CD8-positive, alpha-beta memory T cell (primary cell): ENCODE results near the gene CMSS1. TPM values are rescaled to one million over a fixed set of nuclear protein-coding genes. Genes with fewer than 3 reads are reported as not detected.

Experiments
- CTCF ChIA-PET: fragments of 350-600 bp; sonication (Branson Sonifier 250); formaldehyde crosslinking; loops from one replicate; lab custom pipeline; 2021; ENCODE audit warnings: antibody characterized with exemption; lab: Charles Lee
- POLR2A ChIA-PET: fragments of 350-600 bp; sonication (Branson Sonifier 250); formaldehyde crosslinking; loops from one replicate; lab custom pipeline; 2021; ENCODE audit warnings: antibody characterized with exemption; lab: Charles Lee
- DNase-seq, 5 donors: peaks; one replicate each; pipeline versions ENCODE4 v3.0.0 to v3.0.0-alpha.2; 2020 to 2022; ENCODE audit warnings: mixed read lengths in 1 of 5
- H3K27ac ChIP-seq: one replicate; pipeline ENCODE4 v1.7.0; 2013; ENCODE audit warnings: low read depth, mild to moderate bottlenecking, low read length, moderate library complexity
- H3K27me3 ChIP-seq: 2 replicates; pipeline ENCODE4 v1.7.0; 2013; ENCODE audit warnings: low read length, mild to moderate bottlenecking; ENCODE audit not compliant: insufficient read depth, poor library complexity, severe bottlenecking
- H3K36me3 ChIP-seq: 2 replicates; pipeline ENCODE4 v1.7.0; 2013; ENCODE audit warnings: mild to moderate bottlenecking, low read length, moderate library complexity; ENCODE audit not compliant: insufficient read depth
- H3K4me1 ChIP-seq: 2 replicates; pipeline ENCODE4 v1.7.0; 2013; ENCODE audit warnings: mild to moderate bottlenecking, low read length, moderate library complexity; ENCODE audit not compliant: insufficient read depth
- H3K4me3 ChIP-seq: 2 replicates; pipeline ENCODE4 v1.7.0; 2013; ENCODE audit warnings: mild to moderate bottlenecking, low read length
- H3K9me3 ChIP-seq: 2 replicates; pipeline ENCODE4 v1.7.0; 2013; ENCODE audit warnings: mild to moderate bottlenecking, low read length
- H3K27ac Mint-ChIP-seq, 8 donors: one replicate each; pipeline ENCODE4 v1.8.0; 2020 to 2021; ENCODE audit warnings: mixed read lengths in 8 of 8, mild to moderate bottlenecking in 6 of 8, inconsistent platforms in 3 of 8, moderate library complexity in 3 of 8
- H3K27me3 Mint-ChIP-seq, 2 donors: one replicate each; pipeline ENCODE4 v1.8.0; 2020 to 2021; ENCODE audit warnings: mixed read lengths in 2 of 2, mild to moderate bottlenecking in 1 of 2, moderate library complexity in 1 of 2
- H3K36me3 Mint-ChIP-seq, 3 donors: one replicate each; pipeline ENCODE4 v1.8.0; 2020 to 2021; ENCODE audit warnings: mixed read lengths in 3 of 3, inconsistent platforms in 1 of 3, mild to moderate bottlenecking in 1 of 3
- H3K4me1 Mint-ChIP-seq, 3 donors: one replicate each; pipeline ENCODE4 v1.8.0; 2020 to 2021; ENCODE audit warnings: mixed read lengths in 3 of 3, inconsistent platforms in 1 of 3, mild to moderate bottlenecking in 1 of 3
- H3K4me3 Mint-ChIP-seq, 7 donors: one replicate each; pipeline ENCODE4 v1.8.0; 2020 to 2021; ENCODE audit warnings: mixed read lengths in 7 of 7, mild to moderate bottlenecking in 6 of 7, moderate library complexity in 4 of 7, inconsistent platforms in 2 of 7
- H3K9me3 Mint-ChIP-seq, 5 donors: one replicate each; pipeline ENCODE4 v1.8.0; 2020 to 2022; ENCODE audit warnings: mixed read lengths in 5 of 5, mild to moderate bottlenecking in 3 of 5, moderate library complexity in 2 of 5, inconsistent platforms in 1 of 5
- polyA plus RNA-seq: library from polyadenylated mRNA; unstranded; fragments of 300-500 nt; fragmentation: Illumina TruSeq; gene quantifications from one replicate; pipeline ENCODE4 v1.2.3, GENCODE V29; 2021
- total RNA-seq, 2 experiments: library from RNA; stranded (reverse); gene quantifications; one replicate each; pipeline ENCODE4 v1.2.3, GENCODE V29; 2021

CMSS1 gene
- total and polyA plus RNA-seq, 3 experiments from 2014 or later, result 16.8 to 143 (median 140) TPM

- no peaks in the 10 kb centered on the region for H3K27me3 ChIP-seq
- H3K4me1 ChIP-seq, result peaks cover 5% of the 10 kb centered on the region
- H3K9me3 Mint-ChIP-seq, result no peaks in the 10 kb centered on the region
- H3K27ac Mint-ChIP-seq, result no peak overlapping the region
- no peaks in the 10 kb centered on the region for H3K9me3 ChIP-seq
- H3K36me3 Mint-ChIP-seq, result peaks cover 0 to 3% (median 2%) of the 10 kb centered on the region in 3 donors
- no peaks in the 10 kb centered on the region for H3K27me3 Mint-ChIP-seq
- ChIA-PET CTCF (interaction anchor here (0.9 kb wide), 1 partner anchor 12 kb away, joined by 3 read pairs; no protein-coding TSS in a partner anchor), POLR2A (no interaction called here)
- H3K4me3 ChIP-seq, result no peak overlapping the region
- no peak overlapping the region for H3K4me3 Mint-ChIP-seq
- no peak overlapping the region for H3K27ac ChIP-seq
- no peaks in the 10 kb centered on the region for H3K36me3 ChIP-seq
- H3K4me1 Mint-ChIP-seq, result peaks cover 10 to 16% (median 14%) of the 10 kb centered on the region in 3 donors
- DNase-seq, result no peak
These were observed 240.3 kb downstream of the CMSS1 start for GRCh38 chr3:100057716-100058575.

- Histone ChIP-seq H3K4me3 (no peak overlapping the region), H3K9me3 (no peaks in the 10 kb centered on the region), H3K4me1 (peaks cover 5% of the 10 kb centered on the region), H3K27me3 (no peaks in the 10 kb centered on the region), H3K27ac (no peak overlapping the region), H3K36me3 (no peaks in the 10 kb centered on the region)
- H3K9me3 Mint-ChIP-seq, result no peaks in the 10 kb centered on the region
- no peak for DNase-seq
- H3K36me3 Mint-ChIP-seq, result peaks cover 0 to 3% (median 2%) of the 10 kb centered on the region in 3 donors
- H3K4me1 Mint-ChIP-seq, result peaks cover 10 to 16% (median 14%) of the 10 kb centered on the region in 3 donors
- no peak overlapping the region for H3K4me3 Mint-ChIP-seq
- peak overlapping the region in 1 of 8 donors; percentile 74 for H3K27ac Mint-ChIP-seq
- CTCF ChIA-PET, result interaction anchor here (1.3 kb wide), 1 partner anchor 9 kb away, joined by 4 read pairs; no protein-coding TSS in a partner anchor
- POLR2A ChIA-PET, result no interaction called here
- H3K27me3 Mint-ChIP-seq, result no peaks in the 10 kb centered on the region
These were observed 241.8 kb downstream of the CMSS1 start for GRCh38 chr3:100059472-100059871.

GRCh38 chr3:100060685-100061484 is 243.2 kb downstream of the CMSS1 start:
- no peak overlapping the region for H3K4me3 Mint-ChIP-seq
- CTCF ChIA-PET, result no interaction called here

GRCh38 chr3:100062665-100063064 is 245.0 kb downstream of the CMSS1 start:
- ChIA-PET POLR2A (no interaction called here), CTCF (no interaction called here)
- no peak for DNase-seq
- Mint-ChIP-seq H3K27ac (no peak overlapping the region), H3K36me3 (peaks cover 0 to 3% (median 0%) of the 10 kb centered on the region in 3 donors), H3K4me3 (no peak overlapping the region), H3K9me3 (no peaks in the 10 kb centered on the region), H3K27me3 (no peaks in the 10 kb centered on the region), H3K4me1 (peaks cover 10 to 16% (median 14%) of the 10 kb centered on the region in 3 donors)
- Histone ChIP-seq H3K4me1 (peaks cover 5% of the 10 kb centered on the region), H3K27ac (no peak overlapping the region), H3K36me3 (no peaks in the 10 kb centered on the region), H3K27me3 (no peaks in the 10 kb centered on the region), H3K4me3 (no peak overlapping the region), H3K9me3 (no peaks in the 10 kb centered on the region)

More at GRCh38 chr3:100060685-100061484, 243.2 kb downstream of the CMSS1 start:
- peaks cover 5% of the 10 kb centered on the region for H3K4me1 ChIP-seq
- Mint-ChIP-seq H3K4me1 (peaks cover 10 to 16% (median 14%) of the 10 kb centered on the region in 3 donors), H3K9me3 (no peaks in the 10 kb centered on the region), H3K27me3 (no peaks in the 10 kb centered on the region), H3K27ac (peak overlapping the region in 2 of 8 donors; percentile 37 to 49), H3K36me3 (peaks cover 0 to 3% (median under 1%) of the 10 kb centered on the region in 3 donors)
- no peak overlapping the region for H3K27ac ChIP-seq
- no peak overlapping the region for H3K4me3 ChIP-seq
- no peaks in the 10 kb centered on the region for H3K36me3 ChIP-seq
- no peaks in the 10 kb centered on the region for H3K27me3 ChIP-seq
- POLR2A ChIA-PET, result no interaction called here
- no peak for DNase-seq
- no peaks in the 10 kb centered on the region for H3K9me3 ChIP-seq

GRCh38 chr3:100063929-100064461 is 246.3 kb downstream of the CMSS1 start:
- POLR2A ChIA-PET, result no interaction called here

GRCh38 chr3:100067589-100067988 is 249.9 kb downstream of the CMSS1 start:
- H3K4me3 Mint-ChIP-seq, result no peak overlapping the region
- no peak overlapping the region for H3K27ac Mint-ChIP-seq
- Histone ChIP-seq H3K27ac (no peak overlapping the region), H3K4me1 (peaks cover 11% of the 10 kb centered on the region), H3K4me3 (no peak overlapping the region), H3K36me3 (no peaks in the 10 kb centered on the region), H3K27me3 (no peaks in the 10 kb centered on the region), H3K9me3 (no peaks in the 10 kb centered on the region)
- CTCF ChIA-PET, result interaction anchor here (1.5 to 1.9 kb wide), 3 partner anchors 22 to 236 kb away, joined by 5 to 9 read pairs (median 8); partner anchors contain the start of gene TBC1D23
- DNase-seq, result no peak
- H3K4me1 Mint-ChIP-seq, result peaks cover 11 to 22% (median 15%) of the 10 kb centered on the region in 3 donors
- no peaks in the 10 kb centered on the region for H3K36me3 Mint-ChIP-seq
- no peaks in the 10 kb centered on the region for H3K27me3 Mint-ChIP-seq
- POLR2A ChIA-PET, result no interaction called here
- no peaks in the 10 kb centered on the region for H3K9me3 Mint-ChIP-seq

More at GRCh38 chr3:100063929-100064461, 246.3 kb downstream of the CMSS1 start:
- CTCF ChIA-PET, result no interaction called here
- Histone ChIP-seq H3K4me3 (no peak overlapping the region), H3K27me3 (no peaks in the 10 kb centered on the region), H3K4me1 (peaks cover 8% of the 10 kb centered on the region), H3K36me3 (no peaks in the 10 kb centered on the region), H3K9me3 (no peaks in the 10 kb centered on the region), H3K27ac (no peak overlapping the region)
- H3K27ac Mint-ChIP-seq, result peak overlapping the region in 1 of 8 donors; percentile 52
- H3K9me3 Mint-ChIP-seq, result no peaks in the 10 kb centered on the region
- peaks cover 13 to 20% (median 18%) of the 10 kb centered on the region in 3 donors for H3K4me1 Mint-ChIP-seq
- H3K36me3 Mint-ChIP-seq, result peaks cover 0 to 3% (median 0%) of the 10 kb centered on the region in 3 donors
- H3K4me3 Mint-ChIP-seq, result no peak overlapping the region
- no peaks in the 10 kb centered on the region for H3K27me3 Mint-ChIP-seq
- DNase-seq, result no peak

- no peak overlapping the region for H3K27ac Mint-ChIP-seq
These were observed 251.2 kb downstream of the CMSS1 start for GRCh38 chr3:100068826-100069225.

More at GRCh38 chr3:100068826-100069225, 251.2 kb downstream of the CMSS1 start:
- Histone ChIP-seq H3K27ac (no peak overlapping the region), H3K4me1 (peaks cover 23% of the 10 kb centered on the region), H3K27me3 (no peaks in the 10 kb centered on the region), H3K4me3 (no peak overlapping the region), H3K36me3 (no peaks in the 10 kb centered on the region), H3K9me3 (no peaks in the 10 kb centered on the region)
- Mint-ChIP-seq H3K4me3 (no peak overlapping the region), H3K9me3 (no peaks in the 10 kb centered on the region), H3K27me3 (no peaks in the 10 kb centered on the region), H3K4me1 (peaks cover 24 to 35% (median 27%) of the 10 kb centered on the region in 3 donors), H3K36me3 (no peaks in the 10 kb centered on the region)
- ChIA-PET CTCF (interaction anchor here (0.6 to 1.9 kb wide), 15 partner anchors 8 to 523 kb away, joined by 3 to 14 read pairs (median 4); partner anchors contain the start of gene TBC1D23), POLR2A (interaction anchor here (1.0 kb wide), 1 partner anchor 185 kb away, joined by 3 read pairs; no protein-coding TSS in a partner anchor)
- peak; percentile 46 to 75 (median 54) for DNase-seq
